Stromal cell of bone marrow (primary cell): ENCODE results near the gene STAU1.
"Not testable (repeated sequence)": the region's sequence is repeated elsewhere in the genome, so short reads cannot be mapped to it uniquely, and the experiment has no call there.

Source experiments
- DNase-seq: peaks from one replicate; pipeline ENCODE4 v3.0.0-alpha.2; 2012; ENCODE audit warnings: low read depth

STAU1 gene

GRCh38 chr20:49187851-49188641 is at the start of gene STAU1:
TSS of gene STAU1 (minus strand) at chr20:49188334. CDS start at chr20:49166201, 22,133 bp downstream.
- peak; percentile 92 for DNase-seq

- no peak for DNase-seq
Measured at GRCh38 chr20:49237531-49237930, 49.4 kb upstream of the STAU1 start.

- no peak for DNase-seq
Measured at GRCh38 chr20:49236301-49236700, 48.2 kb upstream of the STAU1 start.

GRCh38 chr20:49234831-49235230 is 46.7 kb upstream of the STAU1 start:
- DNase-seq, result no peak

- no peak for DNase-seq
Measured at GRCh38 chr20:49233226-49233625, 45.1 kb upstream of the STAU1 start.

- DNase-seq, result no peak
Measured at GRCh38 chr20:49231471-49231870, 43.3 kb upstream of the STAU1 start.

GRCh38 chr20:49230561-49231133 is 42.5 kb upstream of the STAU1 start:
- no peak for DNase-seq

- no peak for DNase-seq
Measured at GRCh38 chr20:49230021-49230420, 41.9 kb upstream of the STAU1 start.

- DNase-seq, result no peak
Measured at GRCh38 chr20:49229381-49229780, 41.2 kb upstream of the STAU1 start.

- no peak for DNase-seq
Measured at GRCh38 chr20:49228676-49229075, 40.5 kb upstream of the STAU1 start.

GRCh38 chr20:49225896-49226295 is 37.8 kb upstream of the STAU1 start:
- DNase-seq, result no peak

- no peak for DNase-seq
Measured at GRCh38 chr20:49219924-49220831, 32.0 kb upstream of the STAU1 start.

- DNase-seq, result peak; percentile 96
Measured at GRCh38 chr20:49219091-49219923, 31.2 kb upstream of the STAU1 start, which contains the start of gene DDX27. TSS of gene DDX27 (plus strand) at chr20:49219416. CDS start at chr20:49219449, 33 bp downstream.

GRCh38 chr20:49218739-49219090 is 30.6 kb upstream of the STAU1 start:
- not testable (repeated sequence) for DNase-seq

GRCh38 chr20:49216991-49217578 is 29.0 kb upstream of the STAU1 start:
- DNase-seq, result peak; percentile 82

- no peak for DNase-seq
Measured at GRCh38 chr20:49215232-49215631, 27.1 kb upstream of the STAU1 start.

- DNase-seq, result no peak
Measured at GRCh38 chr20:49214571-49214970, 26.4 kb upstream of the STAU1 start.

- DNase-seq, result no peak
Measured at GRCh38 chr20:49210757-49211110, 22.6 kb upstream of the STAU1 start.

- DNase-seq, result no peak
Measured at GRCh38 chr20:49210101-49210756, 22.1 kb upstream of the STAU1 start.

- DNase-seq, result no peak
Measured at GRCh38 chr20:49207076-49207475, 18.9 kb upstream of the STAU1 start.

GRCh38 chr20:49203746-49204145 is 15.6 kb upstream of the STAU1 start:
- no peak for DNase-seq
